A673 (cell line): ENCODE results near the gene CHST6.

Source experiments
- CTCF ChIP-seq: fragments of 300-800, 200-600 bp; sonication (generic); conservative IDR thresholded peaks from 2 replicates; pipeline ENCODE4 v1.5.1; 2017; ENCODE audit warnings: low read depth, mild to moderate bottlenecking, antibody characterized with exemption, low read length, moderate library complexity, mixed read lengths
- EZH2 ChIP-seq: fragments of 200-600 bp; sonication (generic); IDR thresholded peaks from 2 replicates; pipeline ENCODE4 v1.6.1; 2017; ENCODE audit warnings: borderline replicate concordance, low read depth, mild to moderate bottlenecking, mixed read lengths, antibody characterized with exemption, low read length; ENCODE audit not compliant: poor library complexity, severe bottlenecking

GRCh38 chr16:75481475-75481874, 13.8 kb downstream of the CHST6 start:
- TF ChIP-seq CTCF, result no peak
- TF ChIP-seq EZH2, result no peak
